Right lobe of liver (tissue), 4 donors: Measurements from ENCODE around the gene KCNK7.

Experiments used
- CTCF ChIP-seq, 4 donors: fragments of 200-600 bp in 3 of 4; fragments of 450-650 bp in 1 of 4; IDR thresholded peaks; one replicate each; pipeline versions ENCODE4 v1.5.1 to v1.8.0; 2016 to 2022; ENCODE audit warnings: antibody characterized with exemption in 4 of 4, mild to moderate bottlenecking in 2 of 4
- POLR2A ChIP-seq: fragments of 450-650 bp; IDR thresholded peaks from one replicate; pipeline ENCODE4 v1.6.1; 2017; ENCODE audit warnings: antibody characterized with exemption, mild to moderate bottlenecking
- donor health status: DM: no; HTN: no; CAD: no.
- donor health status: DM: no; HTN: no; CAD: no.
- donor health status: DM: no; HTN: yes; CAD: no.

DNA sequence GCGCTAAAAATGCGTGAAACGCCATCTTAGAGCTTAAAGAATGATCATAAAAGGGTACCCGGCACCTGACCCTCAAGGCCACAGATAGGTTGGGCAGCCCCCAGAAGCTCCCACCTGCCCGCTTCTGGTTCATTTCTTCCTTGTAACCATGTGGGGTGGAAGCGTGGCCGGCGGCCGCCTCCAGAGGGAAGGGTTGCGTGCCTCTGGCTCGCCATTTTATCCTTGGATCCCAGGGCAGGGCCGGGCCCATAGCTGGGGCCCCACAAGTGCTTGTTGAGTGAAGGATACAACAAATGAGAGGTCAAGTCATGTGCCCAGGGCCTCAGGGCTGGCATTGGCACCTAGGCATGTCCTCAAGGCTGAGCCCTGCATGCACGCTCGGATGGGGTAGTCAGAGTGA, 25.9 kb upstream of the KCNK7 start:
- TF ChIP-seq CTCF (IDR thresholded peaks at IDR 0.05) = no peak
- no peak for TF ChIP-seq POLR2A
